GM12878 (cell line): ENCODE measurements around the gene SLC29A1. TPM values are rescaled to one million over a fixed set of nuclear protein-coding genes. Genes with fewer than 3 reads are reported as not detected.

Experiments used
- ATAC-seq: fragments of 200-7000 bp; cut with Tn5 transposase; 3 replicates; pipeline ENCODE4 v1.9.1; 2020; ENCODE audit warnings: mild to moderate bottlenecking, moderate library complexity
- BruUV-seq: library from RNA; stranded (reverse); fragments of 400-500 nt; replicated peaks from 2 replicates; lab custom pipeline; 2021; lab: Mats Ljungman, UMichigan
- CTCF ChIA-PET: fragments of 300-600 bp; sonication (Branson Sonifier 250); formaldehyde crosslinking; extraction: SDS; loops from one replicate; lab custom pipeline; 2021; ENCODE audit warnings: inconsistent platforms; lab: Yijun Ruan, JAX
- POLR2A ChIA-PET: fragments of 350-600 bp; formaldehyde crosslinking; extraction: SDS; loops from one replicate; lab custom pipeline; 2021; ENCODE audit warnings: inconsistent platforms; lab: Charles Lee
- RAD21 ChIA-PET: fragments of 300-600 bp; sonication (Branson Sonifier 250); formaldehyde crosslinking; loops from one replicate; lab custom pipeline; 2023; ENCODE audit warnings: antibody characterized with exemption; ENCODE audit not compliant: unreplicated experiment; lab: Charles Lee
- SMC1A ChIA-PET: fragments of 300-600 bp; sonication (Branson Sonifier 250); formaldehyde crosslinking; loops from one replicate; lab custom pipeline; 2023; ENCODE audit not compliant: unreplicated experiment, uncharacterized antibody; lab: Charles Lee
- DNase-seq: peaks from one replicate; pipeline ENCODE4 v3.0.0-alpha.2; 2011; ENCODE audit warnings: low read depth, low spot score
- FAIRE-seq: peaks from 3 replicates; lab custom pipeline; 2011; peaks lifted over from hg19 to GRCh38; lab: Jason Lieb, UNC
- H2AFZ ChIP-seq: 2 replicates; pipeline ENCODE4 v1.6.0; 2011; ENCODE audit warnings: low read depth, low read length, control low read depth; ENCODE audit not compliant: control insufficient read depth
- H3K27ac ChIP-seq: 2 replicates; pipeline ENCODE4 v1.5.1; 2011; ENCODE audit warnings: control low read depth; ENCODE audit not compliant: control insufficient read depth, insufficient read depth
- H3K27me3 ChIP-seq, 2 experiments: replicated peaks in 1 of 2; 2 replicates each; pipeline versions ENCODE4 v1.6.0 to v1.6.1; 2011; ENCODE audit warnings: low read length in 1 of 2; ENCODE audit not compliant: control insufficient read depth in 2 of 2, insufficient read depth in 2 of 2
- H3K36me3 ChIP-seq, 2 experiments: 2 replicates each; pipeline ENCODE4 v1.5.1; 2011; ENCODE audit warnings: low read length in 1 of 2; ENCODE audit not compliant: control insufficient read depth in 2 of 2, insufficient read depth in 2 of 2
- H3K4me1 ChIP-seq: 2 replicates; pipeline ENCODE4 v1.6.1; 2011; ENCODE audit warnings: mild to moderate bottlenecking, low read length, moderate library complexity, mixed read lengths; ENCODE audit not compliant: control insufficient read depth, insufficient read depth
- H3K4me2 ChIP-seq: 2 replicates; pipeline ENCODE4 v1.6.0; 2011; ENCODE audit warnings: control low read depth; ENCODE audit not compliant: control insufficient read depth, insufficient read depth
- H3K4me3 ChIP-seq: fragments of 200-600 bp; sonication (generic); 2 replicates; pipeline ENCODE4 v1.5.1; 2016
- H3K79me2 ChIP-seq: 2 replicates; pipeline ENCODE4 v1.6.0; 2011; ENCODE audit warnings: low read length; ENCODE audit not compliant: control insufficient read depth, insufficient read depth
- H3K9ac ChIP-seq: 2 replicates; pipeline ENCODE4 v1.8.0; 2011; ENCODE audit warnings: low read length, control low read depth, mixed read lengths; ENCODE audit not compliant: control insufficient read depth, insufficient read depth
- H3K9me3 ChIP-seq: replicated peaks from 3 replicates; pipeline ENCODE4 v1.5.1; 2011; ENCODE audit warnings: mild to moderate bottlenecking, low read length; ENCODE audit not compliant: control insufficient read depth, insufficient read depth
- H4K20me1 ChIP-seq: 2 replicates; pipeline ENCODE4 v1.6.0; 2011; ENCODE audit not compliant: control insufficient read depth, insufficient read depth
- BHLHE40 ChIP-seq, 2 experiments: fragments of 450-650 bp in 1 of 2; IDR thresholded peaks; 2 replicates each; pipeline ENCODE4 v1.6.1; 2011 to 2017; ENCODE audit warnings: low read depth in 2 of 2, borderline replicate concordance in 1 of 2, improper control_type of control experiment in 1 of 2, low read length in 1 of 2, mild to moderate bottlenecking in 1 of 2
- CHD4 ChIP-seq: fragments of 200-600 bp; sonication (generic); IDR thresholded peaks from 2 replicates; pipeline ENCODE4 v1.6.1; 2016; ENCODE audit warnings: mild to moderate bottlenecking
- IRF4 ChIP-seq: IDR thresholded peaks from 2 replicates; pipeline ENCODE4 v1.6.1; 2011; ENCODE audit warnings: low read depth, low read length
- MEF2B ChIP-seq: fragments of 450-650 bp; IDR thresholded peaks from 2 replicates; pipeline ENCODE4 v1.6.1; 2018; ENCODE audit warnings: mild to moderate bottlenecking, moderate library complexity; ENCODE audit not compliant: partially characterized antibody, poor library complexity, severe bottlenecking
- NR2C2 ChIP-seq: IDR thresholded peaks from 2 replicates; pipeline ENCODE4 v1.6.1; 2011; ENCODE audit warnings: borderline replicate concordance, low read depth; ENCODE audit not compliant: control insufficient read depth, insufficient read length
- NR2F1 ChIP-seq: fragments of 450-650 bp; conservative IDR thresholded peaks from 2 replicates; pipeline ENCODE4 v1.6.1; 2017; ENCODE audit warnings: mild to moderate bottlenecking
- POU2F2 ChIP-seq: IDR thresholded peaks from 3 replicates; pipeline ENCODE4 v1.6.1; 2011; ENCODE audit warnings: low read depth, mild to moderate bottlenecking, low read length, borderline replicate concordance
- RAD21 ChIP-seq: IDR thresholded peaks from 2 replicates; pipeline ENCODE4 v1.6.1; 2011; ENCODE audit warnings: mild to moderate bottlenecking, low read depth, low read length, moderate library complexity; ENCODE audit not compliant: insufficient read depth
- RAD51 ChIP-seq: fragments of 450-650 bp; IDR thresholded peaks from 2 replicates; pipeline ENCODE4 v1.6.1; 2016; ENCODE audit warnings: moderate library complexity, mild to moderate bottlenecking, inconsistent platforms
- SMARCA5 ChIP-seq: fragments of 450-650 bp; IDR thresholded peaks from 2 replicates; pipeline ENCODE4 v1.6.1; 2017; ENCODE audit warnings: mild to moderate bottlenecking
- SRF ChIP-seq, 2 experiments: IDR thresholded peaks; 2 replicates each; pipeline ENCODE4 v1.6.1; 2011; ENCODE audit warnings: low read depth in 2 of 2, low read length in 2 of 2, mild to moderate bottlenecking in 1 of 2, moderate library complexity in 1 of 2
- TARDBP ChIP-seq: IDR thresholded peaks from 2 replicates; pipeline ENCODE4 v1.6.1; 2016; ENCODE audit warnings: borderline replicate concordance
- TCF12 ChIP-seq: IDR thresholded peaks from 2 replicates; pipeline ENCODE4 v1.6.1; 2011; ENCODE audit warnings: low read depth, mild to moderate bottlenecking, low read length
- ZNF217 ChIP-seq: fragments of 450-650 bp; IDR thresholded peaks from 2 replicates; pipeline ENCODE4 v1.6.1; 2017; ENCODE audit warnings: antibody characterized with exemption, mild to moderate bottlenecking
- ZNF592 ChIP-seq: fragments of 450-650 bp; IDR thresholded peaks from 2 replicates; pipeline ENCODE4 v1.6.1; 2017; ENCODE audit warnings: mild to moderate bottlenecking, moderate library complexity
- WGBS: methylation state at CpG from one replicate; pipeline ENCODE4 v1.1.6; 2016; ENCODE audit warnings: low lambda C conversion rate; ENCODE audit not compliant: insufficient replicate concordance, insufficient coverage; ENCODE audit errors: missing lambda C conversion rate; 5-methylcytosine and 5-hydroxymethylcytosine counted together
- in situ Hi-C: fragments of 300-500 bp; cut with MboI; formaldehyde crosslinking; loops from 9 replicates; pipeline ENCODE4 v1.14.3; 2018; ENCODE audit warnings: mixed read lengths
- intact Hi-C: fragments of 100-400 bp; cut with micrococcal nuclease; formaldehyde crosslinking; loops from one replicate; pipeline ENCODE4 v1.14.2; 2022; ENCODE audit not compliant: unreplicated experiment
- polyA plus RNA-seq, 11 experiments: library from polyadenylated mRNA; depleted of rRNA in 4 of 11; unstranded in 6 of 11; stranded (reverse) in 5 of 11; fragments of >200 nt; fragmentation: Nextera tagmentation in 4 of 11; fragmentation: Illumina TruSeq in 1 of 11; extraction: Ambion mirVana in 4 of 11; extraction: Trizol in 1 of 11; gene quantifications; 1 replicate in 1 of 11; 2 replicates in 10 of 11; pipeline versions ENCODE4 v1.2.1 to v1.2.3, GENCODE V29; 2011 to 2016; ENCODE audit warnings: inconsistent platforms in 2 of 11, missing spikeins in 2 of 11, low read depth in 1 of 11
- total RNA-seq, 4 experiments: library from RNA; depleted of rRNA in 3 of 4; stranded (reverse); fragments of >200 nt in 3 of 4; fragmentation: Illumina TruSeq in 1 of 4; extraction: Trizol in 1 of 4; gene quantifications; 2 replicates each; pipeline versions ENCODE4 v1.2.1 to v1.2.3, GENCODE V29; 2013 to 2021

The SLC29A1 gene
- total and polyA plus RNA-seq, 10 of the 15 experiments (the other 5 are each of a cell fraction or from before 2014, with no cell fraction given): 10.0 to 132 (median 93.4) TPM

DNA sequence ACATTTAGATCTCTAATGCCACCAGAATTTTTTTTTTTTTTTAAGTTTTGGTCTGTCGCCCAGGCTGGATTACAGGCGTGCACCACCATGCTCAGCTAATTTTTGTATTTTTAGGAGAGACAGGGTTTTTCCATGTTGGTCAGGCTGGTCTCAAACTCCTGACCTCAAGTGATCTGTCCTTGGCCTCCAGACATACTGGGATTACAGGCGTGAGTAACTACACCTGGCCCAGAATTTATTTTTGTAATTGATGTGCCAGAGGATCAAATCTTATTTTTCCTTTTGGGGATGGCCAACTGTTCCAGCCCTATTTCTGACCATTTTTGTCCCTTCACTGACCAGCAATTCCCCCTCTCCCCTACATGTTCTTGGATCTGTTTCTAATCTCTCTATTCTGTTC is 24.7 kb upstream of the SLC29A1 start:
- no peak overlapping the region for H3K4me3 ChIP-seq
- ATAC-seq (no peak), DNase-seq (no peak), FAIRE-seq (no peak)
- H3K4me2 ChIP-seq: no peak overlapping the region
- ChIA-PET CTCF (no interaction called here), RAD21 (no interaction called here), SMC1A (no interaction called here)
- no TSS peak for BruUV-seq
- H3K27ac ChIP-seq: no peak overlapping the region
- no peaks in the 10 kb centered on the region for H3K36me3 ChIP-seq
- H3K4me1 ChIP-seq: no peaks in the 10 kb centered on the region
- no peak overlapping the region for H3K9ac ChIP-seq
- no peaks in the 10 kb centered on the region for H3K9me3 ChIP-seq
- 34% methylated on average over 3 of the region's 3 CpGs for WGBS
- no peak overlapping the region for H2AFZ ChIP-seq
- intact Hi-C loops: no loop called here
- H4K20me1 ChIP-seq: no peaks in the 10 kb centered on the region
- H3K27me3 ChIP-seq: no peaks in the 10 kb centered on the region
- in situ Hi-C loops: no loop called here
- TF ChIP-seq CHD4 (no peak), SRF (IDR thresholded peaks at IDR 0.05; ENCODE audit: low read depth in 2 of 2, low read length in 2 of 2) (no peak), SMARCA5 (no peak), POU2F2 (no peak), RAD51 (no peak), IRF4 (no peak), RAD21 (no peak), TCF12 (no peak), BHLHE40 (IDR thresholded peaks at IDR 0.05; ENCODE audit: borderline replicate concordance in 1 of 2, low read depth in 2 of 2, low read length in 1 of 2) (no peak), ZNF217 (no peak), NR2F1 (no peak), ZNF592 (no peak), TARDBP (no peak), NR2C2 (no peak), MEF2B (no peak)
- TF ChIP-seq, all 136 proteins: peak for 0
- H3K79me2 ChIP-seq: no peaks in the 10 kb centered on the region
- POLR2A ChIA-PET: no interaction called here
